Measurements from ENCODE around the gene PEAK3.
A peak's percentile ranks its signal among the peaks of the same experiment; 100 is the strongest.

The PEAK3 gene

GRCh38 chr19:2321565-2322283 lies 39.7 kb upstream of the PEAK3 start:
- DNase-seq (ENCODE audit: insufficient read length, low spot score) (no peak), FAIRE-seq (no peak)
- no peak for TF ChIP-seq POLR2A (IDR thresholded peaks at IDR 0.05; ENCODE audit: low read depth, low read length)

- TF ChIP-seq POLR2A (IDR thresholded peaks at IDR 0.05; ENCODE audit: low read depth, low read length): no peak
- FAIRE-seq (no peak), DNase-seq (ENCODE audit: insufficient read length, low spot score) (no peak)
Measured at GRCh38 chr19:2320939-2321338, 39.0 kb upstream of the PEAK3 start.

DNA sequence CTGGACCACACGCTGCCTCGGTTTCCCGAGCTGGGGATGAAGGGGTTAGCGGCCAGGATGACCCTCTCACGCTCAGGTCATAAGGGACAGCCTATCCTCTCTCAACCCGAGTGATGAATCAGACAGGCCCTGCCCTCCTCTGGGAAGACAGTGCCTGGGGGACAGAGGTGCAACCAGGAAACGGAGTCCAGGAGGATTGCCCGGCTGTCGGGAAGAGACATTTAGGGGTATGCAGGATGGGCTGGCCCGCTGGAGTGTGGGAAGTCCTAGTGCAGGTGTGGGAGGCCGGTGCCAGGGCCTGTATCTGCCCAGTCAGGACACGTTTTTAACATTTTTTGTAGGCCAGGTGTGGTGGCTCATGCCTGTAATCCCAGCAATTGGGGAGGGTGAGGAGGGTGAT lies 38.1 kb upstream of the PEAK3 start:
- DNase-seq (ENCODE audit: insufficient read length, low spot score) (no peak), FAIRE-seq (no peak)
- TF ChIP-seq POLR2A (IDR thresholded peaks at IDR 0.05; ENCODE audit: low read depth, low read length): no peak

DNA sequence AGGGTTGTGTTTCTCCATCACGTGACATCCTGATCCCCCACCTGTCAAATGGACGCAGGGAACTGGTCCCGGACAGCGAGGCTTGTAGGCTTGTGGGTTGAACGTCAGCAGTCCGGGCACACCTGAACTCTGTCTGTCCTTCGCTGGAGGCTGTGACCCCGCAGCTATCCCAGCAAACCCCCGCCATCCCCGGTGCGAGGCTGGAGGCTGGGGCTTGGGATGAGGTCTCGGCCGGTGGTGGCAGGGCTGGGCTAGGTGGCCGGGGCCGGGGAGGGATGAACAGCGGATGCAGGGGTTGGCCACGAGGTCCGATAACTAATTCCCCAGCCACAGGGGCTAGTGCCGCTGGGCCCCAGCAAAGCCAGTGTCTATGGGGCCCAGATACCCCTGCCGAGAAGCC lies 37.6 kb upstream of the PEAK3 start:
- no peak for DNase-seq (ENCODE audit: insufficient read length, low spot score)
- TF ChIP-seq POLR2A (IDR thresholded peaks at IDR 0.05; ENCODE audit: low read depth, low read length): no peak
- no peak for FAIRE-seq

DNA sequence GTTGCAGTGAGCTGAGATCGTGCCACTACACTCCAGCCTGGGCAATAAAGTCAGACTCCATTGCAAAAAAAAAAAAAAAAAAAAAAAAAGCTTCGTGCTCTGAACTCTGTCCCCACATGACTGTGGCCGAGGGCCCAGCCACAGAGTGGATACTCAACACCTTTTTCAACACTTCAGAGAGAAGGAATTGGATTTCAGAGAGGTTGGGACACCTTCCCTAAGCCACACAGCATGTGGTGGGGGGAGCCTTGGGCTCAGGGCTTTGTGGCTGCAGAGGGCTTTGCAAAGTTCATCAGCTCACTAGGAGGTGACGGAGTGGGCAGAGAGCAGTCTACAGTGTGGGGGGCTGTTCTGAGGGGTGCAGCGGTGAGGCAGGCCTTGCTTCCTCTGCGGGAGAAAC lies 36.9 kb upstream of the PEAK3 start:
- FAIRE-seq: no peak
- DNase-seq (ENCODE audit: insufficient read length, low spot score): no peak
- TF ChIP-seq POLR2A (IDR thresholded peaks at IDR 0.05; ENCODE audit: low read depth, low read length): no peak

- FAIRE-seq (no peak), DNase-seq (ENCODE audit: insufficient read length, low spot score) (no peak)
- no peak for TF ChIP-seq POLR2A (IDR thresholded peaks at IDR 0.05; ENCODE audit: low read depth, low read length)
Measured at GRCh38 chr19:2317756-2318155, 35.8 kb upstream of the PEAK3 start.

DNA sequence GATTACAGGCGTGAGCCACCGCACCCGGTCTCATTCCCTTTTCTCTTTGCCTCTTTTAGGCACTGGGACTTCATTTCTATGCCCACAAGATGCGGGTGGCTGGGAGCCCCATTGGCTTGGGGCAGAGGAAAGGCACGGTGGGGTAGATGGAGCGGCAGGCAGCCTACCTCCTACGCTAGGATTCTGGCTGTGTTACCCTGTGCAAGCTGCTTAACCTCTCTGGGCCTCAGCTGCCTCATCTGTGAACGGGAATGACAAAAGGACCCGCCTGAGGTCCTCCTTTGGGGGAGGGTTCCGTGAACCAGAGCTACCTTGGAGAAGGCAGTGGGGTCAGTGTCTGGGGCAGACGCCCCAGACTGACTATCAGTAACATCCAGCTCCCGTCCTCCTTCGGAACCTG lies 35.3 kb upstream of the PEAK3 start:
- no peak for DNase-seq (ENCODE audit: insufficient read length, low spot score)
- FAIRE-seq: no peak
- no peak for TF ChIP-seq POLR2A (IDR thresholded peaks at IDR 0.05; ENCODE audit: low read depth, low read length)

GRCh38 chr19:2315818-2316353 lies 33.9 kb upstream of the PEAK3 start:
- FAIRE-seq (no peak), DNase-seq (ENCODE audit: insufficient read length, low spot score) (peak; percentile 65)
- TF ChIP-seq POLR2A (IDR thresholded peaks at IDR 0.05; ENCODE audit: low read depth, low read length): no peak

- TF ChIP-seq POLR2A (IDR thresholded peaks at IDR 0.05; ENCODE audit: low read depth, low read length): no peak
- FAIRE-seq (no peak), DNase-seq (ENCODE audit: insufficient read length, low spot score) (no peak)
Measured at GRCh38 chr19:2315121-2315817, 33.3 kb upstream of the PEAK3 start.

DNA sequence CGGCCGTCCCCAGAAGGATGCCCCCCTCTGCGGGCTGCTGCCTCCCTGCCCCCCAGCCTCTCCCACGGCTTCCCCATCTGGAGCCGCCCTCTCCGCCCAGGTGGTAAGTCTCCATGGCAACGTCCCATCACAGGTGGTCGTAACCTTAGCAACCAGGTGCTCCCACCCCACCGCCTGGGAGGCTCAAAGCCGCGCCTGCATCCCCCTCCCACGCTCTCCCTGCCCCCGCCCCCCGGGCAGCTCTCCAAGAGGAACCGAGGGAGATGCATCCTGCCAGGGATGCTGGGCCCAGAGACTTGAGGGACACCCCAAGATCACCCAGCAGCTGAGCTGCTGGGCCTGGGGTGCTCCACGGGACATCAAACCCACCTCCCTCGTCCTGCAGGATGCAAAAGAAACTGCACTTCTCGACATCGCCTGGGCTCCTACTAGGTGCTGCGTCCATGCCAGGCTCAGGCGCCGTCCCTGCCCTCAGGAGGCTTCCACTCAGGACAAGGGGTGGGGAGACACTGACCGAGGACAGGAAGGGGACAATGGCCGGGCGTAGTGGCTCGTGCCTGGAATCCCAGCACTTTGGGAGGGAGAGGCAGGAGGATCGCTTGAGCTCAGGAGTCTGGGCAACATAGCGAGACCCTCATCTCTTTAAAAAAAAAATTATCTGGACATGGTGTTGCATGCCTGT lies 31.0 kb upstream of the PEAK3 start:
- FAIRE-seq (no peak), DNase-seq (ENCODE audit: insufficient read length, low spot score) (no peak)
- TF ChIP-seq POLR2A (IDR thresholded peaks at IDR 0.05; ENCODE audit: low read depth, low read length): no peak

DNA sequence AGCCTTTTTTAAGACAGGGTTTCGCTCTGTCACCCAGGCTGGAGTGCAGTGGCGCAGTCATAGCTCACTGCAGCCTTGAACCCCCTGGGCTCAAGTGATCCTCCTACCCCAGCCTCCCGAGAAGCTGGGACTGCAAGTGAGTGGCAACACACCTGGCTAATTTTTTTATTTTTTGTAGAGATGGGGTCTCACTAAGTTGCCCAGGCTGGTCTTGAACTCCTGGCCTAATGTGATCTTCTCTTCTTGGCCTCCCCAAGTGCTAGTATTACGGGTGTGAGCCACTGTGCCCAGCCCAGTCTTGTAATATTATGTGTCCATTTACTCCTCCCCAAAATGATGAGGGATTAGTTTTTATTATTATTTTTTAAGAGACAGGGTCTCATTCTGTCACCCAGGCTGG lies 29.1 kb upstream of the PEAK3 start:
- no peak for TF ChIP-seq POLR2A (IDR thresholded peaks at IDR 0.05; ENCODE audit: low read depth, low read length)
- DNase-seq (ENCODE audit: insufficient read length, low spot score) (no peak), FAIRE-seq (no peak)

GRCh38 chr19:2309734-2310362 lies 27.9 kb upstream of the PEAK3 start:
- no peak for DNase-seq (ENCODE audit: insufficient read length, low spot score)

GRCh38 chr19:2308114-2308556 lies 26.2 kb upstream of the PEAK3 start, which contains the start of gene LINGO3:
Gene LINGO3, minus strand, starts transcription at chr19:2308154. Its CDS starts 16,378 bp downstream, at chr19:2291776.
- no peak for FAIRE-seq
- no peak for DNase-seq (ENCODE audit: insufficient read length, low spot score)
- TF ChIP-seq POLR2A (IDR thresholded peaks at IDR 0.05; ENCODE audit: low read depth, low read length): no peak

More at GRCh38 chr19:2309734-2310362, 27.9 kb upstream of the PEAK3 start:
- TF ChIP-seq POLR2A (IDR thresholded peaks at IDR 0.05; ENCODE audit: low read depth, low read length): no peak
- no peak for FAIRE-seq

Measured in H54 (cell line).